CD4-positive, alpha-beta T cell treated with Interleukin-12 subunit alpha and Interleukin-12 subunit beta, for 1 hour (primary cell): ENCODE data around the gene CDC42SE2.

Source experiments
- DNase-seq: peaks from one replicate; pipeline ENCODE4 v3.0.0-alpha.2; 2020

Gene CDC42SE2

GRCh38 chr5:131280417-131280816 lies 16.6 kb downstream of the CDC42SE2 start:
- no peak for DNase-seq

GRCh38 chr5:131281133-131281867 lies 17.4 kb downstream of the CDC42SE2 start:
- DNase-seq, result peak; percentile 83

- no peak for DNase-seq
These were observed 18.0 kb downstream of the CDC42SE2 start for GRCh38 chr5:131281868-131282234.

- no peak for DNase-seq
These were observed 18.4 kb downstream of the CDC42SE2 start for GRCh38 chr5:131282235-131282634.

- no peak for DNase-seq
These were observed 22.0 kb downstream of the CDC42SE2 start for GRCh38 chr5:131285703-131286399.

GRCh38 chr5:131286400-131286715 lies 22.5 kb downstream of the CDC42SE2 start:
- DNase-seq, result no peak

GRCh38 chr5:131288328-131288727 lies 24.5 kb downstream of the CDC42SE2 start:
- no peak for DNase-seq

- DNase-seq, result no peak
These were observed 25.9 kb downstream of the CDC42SE2 start for GRCh38 chr5:131289738-131290137.

GRCh38 chr5:131296213-131296672 lies 32.4 kb downstream of the CDC42SE2 start:
- DNase-seq, result peak; percentile 61

- DNase-seq, result no peak
These were observed 34.0 kb downstream of the CDC42SE2 start for GRCh38 chr5:131297886-131298285.

GRCh38 chr5:131299465-131299864 lies 35.6 kb downstream of the CDC42SE2 start:
- DNase-seq, result no peak

- DNase-seq, result no peak
These were observed 38.7 kb downstream of the CDC42SE2 start for GRCh38 chr5:131302506-131302905.

GRCh38 chr5:131303537-131303936 lies 39.7 kb downstream of the CDC42SE2 start:
- no peak for DNase-seq

GRCh38 chr5:131304414-131304813 lies 40.6 kb downstream of the CDC42SE2 start:
- no peak for DNase-seq

GRCh38 chr5:131305138-131305689 lies 41.4 kb downstream of the CDC42SE2 start:
- DNase-seq, result no peak

- DNase-seq, result no peak
These were observed 42.1 kb downstream of the CDC42SE2 start for GRCh38 chr5:131305906-131306305.

GRCh38 chr5:131312235-131312772 lies 48.5 kb downstream of the CDC42SE2 start:
- peak; percentile 71 for DNase-seq

GRCh38 chr5:131316026-131316425 lies 52.2 kb downstream of the CDC42SE2 start:
- no peak for DNase-seq

- no peak for DNase-seq
These were observed 53.0 kb downstream of the CDC42SE2 start for GRCh38 chr5:131316822-131317221.

GRCh38 chr5:131318455-131318854 lies 54.6 kb downstream of the CDC42SE2 start:
- no peak for DNase-seq

GRCh38 chr5:131321066-131321465 lies 57.2 kb downstream of the CDC42SE2 start:
- DNase-seq, result no peak

GRCh38 chr5:131322926-131323325 lies 59.1 kb downstream of the CDC42SE2 start:
- DNase-seq, result no peak

GRCh38 chr5:131323378-131323777 lies 59.5 kb downstream of the CDC42SE2 start:
- DNase-seq, result no peak

GRCh38 chr5:131324303-131324702 lies 60.5 kb downstream of the CDC42SE2 start:
- no peak for DNase-seq
